Mesenteric fat pad (tissue), 1 donor: ENCODE measurements around the gene GGACT. TPM values are rescaled to one million over a fixed set of nuclear protein-coding genes. Genes with fewer than 3 reads are reported as not detected.
"Not testable (repeated sequence)": the region's sequence is repeated elsewhere in the genome, so short reads cannot be mapped to it uniquely, and the experiment has no call there.

Experiments used
- DNase-seq: peaks from one replicate; pipeline ENCODE4 v3.0.0-alpha.2; 2020; ENCODE audit warnings: low spot score
- total RNA-seq: library from RNA; stranded (reverse); fragmentation: NEBNext Ultra II Directional; extraction: Animal tissue kit (Norgen Biotek cat#: 25700); gene quantifications from one replicate; pipeline ENCODE4 v1.2.1, GENCODE V29; 2021
- donor health status: DM: yes; HTN: yes; CAD: no.

The GGACT gene
- total RNA-seq, 1 donor from 2014 or later = 3.9 TPM

GRCh38 chr13:100601716-100602115 is 13.1 kb upstream of the GGACT start:
- no peak for DNase-seq

GRCh38 chr13:100600915-100601314 is 12.3 kb upstream of the GGACT start:
- DNase-seq = no peak

GRCh38 chr13:100600461-100600860 is 11.9 kb upstream of the GGACT start:
- no peak for DNase-seq

DNA sequence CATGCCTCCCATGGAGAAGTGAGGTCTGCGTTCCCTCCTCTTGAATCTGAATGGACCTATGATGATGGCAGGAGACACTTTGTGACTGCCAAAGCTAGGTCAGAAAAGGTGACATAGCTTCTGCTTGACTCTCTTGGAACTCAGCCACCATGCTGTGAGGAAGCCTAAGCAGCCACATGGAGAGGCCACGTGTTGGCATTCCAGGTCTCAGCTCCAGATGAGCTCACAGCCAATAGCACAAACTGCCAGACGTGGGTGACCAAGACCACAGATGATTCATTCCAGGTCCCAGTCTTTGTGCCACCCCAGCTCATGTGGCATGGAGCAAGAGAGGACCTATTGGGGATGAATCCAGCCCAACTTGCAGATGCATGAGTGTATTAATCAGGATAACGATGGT is 8.7 kb upstream of the GGACT start:
- DNase-seq = no peak

DNA sequence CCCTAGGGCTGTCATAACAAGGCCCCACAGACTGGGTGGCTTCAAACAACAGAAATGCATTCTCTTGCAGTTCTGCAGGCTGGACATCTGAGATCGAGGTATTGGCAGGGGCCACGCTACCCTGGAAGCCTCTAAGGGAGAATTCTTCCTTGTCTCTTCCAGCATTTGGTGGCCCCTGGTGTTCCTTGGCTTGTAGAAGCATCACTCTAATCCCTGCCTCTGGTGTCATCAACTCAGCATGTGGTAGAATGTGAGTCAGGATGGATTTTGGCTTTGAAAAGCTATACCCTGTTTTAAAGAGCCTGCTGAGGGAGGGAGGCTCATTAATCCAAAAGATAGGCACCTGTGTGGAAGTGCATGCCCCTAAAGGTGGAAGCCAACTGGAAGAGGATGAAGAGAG is 7.9 kb upstream of the GGACT start:
- DNase-seq = no peak

DNA sequence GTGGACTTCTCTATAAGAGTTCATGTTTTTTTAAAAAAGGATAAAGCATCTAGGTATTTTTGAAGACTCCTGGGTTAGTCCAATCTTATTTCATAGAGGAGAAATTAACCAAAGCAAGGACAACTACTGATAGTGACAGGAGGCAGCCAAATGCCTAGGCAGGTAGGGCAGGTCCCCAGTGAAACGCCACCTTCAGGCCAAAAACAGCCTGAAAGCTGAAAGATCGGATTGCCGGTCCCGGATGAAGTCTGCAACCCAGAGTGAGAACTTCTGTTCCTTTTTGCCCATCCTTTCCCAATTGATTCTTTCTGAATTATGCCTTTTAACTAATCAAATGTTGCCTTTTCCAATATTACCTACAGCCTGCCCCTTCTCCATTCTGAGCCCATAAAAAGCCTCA is 6.1 kb upstream of the GGACT start:
- DNase-seq = no peak

DNA sequence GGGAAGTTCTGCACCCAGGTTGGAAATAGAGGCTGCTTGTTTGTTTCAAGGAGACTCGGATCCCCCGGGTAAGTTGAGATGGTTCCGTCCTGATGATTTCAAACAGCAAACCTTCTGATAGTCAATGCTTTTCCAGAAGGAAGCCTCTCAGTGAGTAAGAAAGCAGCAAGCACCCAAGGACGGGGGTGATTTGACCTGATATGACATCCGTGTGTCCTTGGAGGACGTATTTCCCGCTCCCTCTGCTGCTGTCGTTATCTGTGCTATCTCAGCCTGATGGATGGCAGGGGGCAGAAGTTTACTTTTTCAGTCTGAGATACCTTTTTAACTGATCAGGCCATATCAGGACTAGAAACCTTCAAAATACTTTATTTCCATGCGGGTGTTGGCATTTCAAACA is 5.7 kb upstream of the GGACT start:
- no peak for DNase-seq

DNA sequence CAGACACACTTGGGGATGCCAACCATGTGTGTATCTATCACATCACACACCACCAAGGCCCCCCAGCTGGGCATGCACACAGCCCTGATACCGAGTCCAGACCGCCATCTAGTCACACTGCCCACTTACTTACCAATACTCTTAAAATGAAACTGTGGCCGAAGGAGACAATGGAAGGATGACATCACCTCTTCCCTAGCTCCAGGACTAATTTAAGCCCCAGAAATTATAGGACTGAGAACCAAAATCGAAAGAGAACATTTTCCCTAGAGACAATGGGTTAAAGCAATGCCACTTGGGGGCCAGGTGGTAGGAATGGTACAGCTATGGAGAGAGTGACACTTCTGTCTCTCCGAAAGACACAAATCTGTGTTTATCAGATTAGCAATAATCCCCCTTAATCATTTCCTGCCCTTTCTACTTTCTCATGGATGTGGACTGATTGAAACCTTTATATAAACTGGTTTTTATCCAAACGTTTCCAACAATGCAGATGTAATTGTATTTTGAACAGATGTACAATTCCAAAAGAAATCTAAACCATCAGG is 663 bp upstream of the GGACT start:
- DNase-seq = no peak

DNA sequence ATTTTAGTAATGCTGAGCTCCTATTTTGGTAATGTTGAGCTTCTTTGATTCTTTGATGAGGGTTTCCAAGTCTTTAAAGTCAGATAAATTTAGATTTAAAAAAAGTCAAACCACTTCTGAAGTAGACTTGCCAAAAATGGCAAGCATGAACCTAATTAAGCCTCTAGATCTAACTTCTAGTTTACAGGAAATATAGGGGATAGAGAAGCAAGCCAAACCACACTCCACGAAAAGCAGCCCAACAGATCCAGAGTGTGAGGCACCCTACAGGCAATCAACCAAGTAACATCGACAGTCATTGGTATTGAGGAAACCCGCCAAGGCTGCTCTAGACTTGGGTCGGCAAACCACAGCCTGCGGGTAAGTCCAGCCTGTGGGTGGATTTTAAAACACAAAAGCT is 3.7 kb downstream of the GGACT start:
- no peak for DNase-seq

DNA sequence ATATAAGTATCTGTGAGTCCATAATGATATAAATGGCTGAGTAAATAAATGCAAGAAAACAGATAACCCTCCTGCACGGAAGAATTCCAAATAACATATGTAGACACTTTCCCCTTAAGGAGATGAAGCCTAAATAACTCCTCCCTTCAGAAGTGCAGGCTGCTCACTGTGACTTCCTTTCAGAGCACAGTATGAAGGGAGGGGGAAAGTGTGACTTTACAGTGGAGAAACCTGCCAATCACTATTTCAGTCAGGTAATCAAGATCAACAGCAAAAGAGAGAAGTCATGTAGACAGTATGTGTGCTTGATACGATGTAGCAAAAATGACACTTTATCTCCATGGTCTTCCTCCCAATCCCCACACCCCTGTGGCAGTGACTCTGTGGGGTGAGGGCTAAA is 7.1 kb downstream of the GGACT start:
- DNase-seq = no peak

GRCh38 chr13:100581030-100581429 is 7.6 kb downstream of the GGACT start:
- no peak for DNase-seq

GRCh38 chr13:100580045-100580444 is 8.5 kb downstream of the GGACT start:
- no peak for DNase-seq

DNA sequence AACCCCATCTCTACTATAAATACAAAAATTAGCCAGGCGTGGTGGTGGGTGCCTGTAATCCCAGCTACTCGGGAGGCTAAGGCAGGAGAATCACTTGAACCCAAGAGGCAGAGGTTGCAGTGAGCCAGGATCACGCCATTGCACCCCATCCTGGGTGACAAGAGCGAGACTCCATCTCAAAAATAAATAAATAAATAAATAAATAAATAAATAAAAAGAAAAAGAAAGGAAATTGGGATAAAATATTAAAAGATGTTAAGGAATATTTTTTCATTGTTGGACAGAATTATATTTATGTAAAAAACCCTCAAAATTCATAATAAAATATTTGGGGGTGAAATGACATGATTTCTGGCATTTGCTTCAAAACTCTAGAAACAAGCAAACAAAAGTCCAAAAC is 11.3 kb downstream of the GGACT start:
- not testable (repeated sequence) for DNase-seq

- DNase-seq = no peak
These were observed 15.5 kb downstream of the GGACT start for GRCh38 chr13:100573121-100573520.

- DNase-seq = no peak
These were observed 22.0 kb downstream of the GGACT start for GRCh38 chr13:100566543-100566942.

DNA sequence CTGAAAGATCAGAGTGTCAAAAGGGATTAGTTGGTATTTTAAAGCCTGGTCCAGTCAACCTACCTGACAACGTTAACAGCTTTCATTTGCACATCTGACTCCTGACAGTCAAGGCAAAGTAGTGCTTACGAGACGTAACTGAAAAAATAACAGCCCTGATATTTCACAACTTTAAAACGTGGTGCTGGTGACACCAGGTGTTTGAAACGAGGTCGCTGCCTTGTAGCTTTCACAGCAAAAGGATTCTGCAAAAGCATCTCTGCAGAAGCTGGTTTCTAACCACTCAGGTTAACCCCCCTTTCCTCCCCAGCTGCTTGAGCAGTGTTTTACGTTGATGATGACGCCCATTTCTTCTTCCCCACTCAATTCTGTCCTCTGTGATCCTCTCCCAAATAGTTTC is 23.3 kb downstream of the GGACT start:
- DNase-seq = no peak

DNA sequence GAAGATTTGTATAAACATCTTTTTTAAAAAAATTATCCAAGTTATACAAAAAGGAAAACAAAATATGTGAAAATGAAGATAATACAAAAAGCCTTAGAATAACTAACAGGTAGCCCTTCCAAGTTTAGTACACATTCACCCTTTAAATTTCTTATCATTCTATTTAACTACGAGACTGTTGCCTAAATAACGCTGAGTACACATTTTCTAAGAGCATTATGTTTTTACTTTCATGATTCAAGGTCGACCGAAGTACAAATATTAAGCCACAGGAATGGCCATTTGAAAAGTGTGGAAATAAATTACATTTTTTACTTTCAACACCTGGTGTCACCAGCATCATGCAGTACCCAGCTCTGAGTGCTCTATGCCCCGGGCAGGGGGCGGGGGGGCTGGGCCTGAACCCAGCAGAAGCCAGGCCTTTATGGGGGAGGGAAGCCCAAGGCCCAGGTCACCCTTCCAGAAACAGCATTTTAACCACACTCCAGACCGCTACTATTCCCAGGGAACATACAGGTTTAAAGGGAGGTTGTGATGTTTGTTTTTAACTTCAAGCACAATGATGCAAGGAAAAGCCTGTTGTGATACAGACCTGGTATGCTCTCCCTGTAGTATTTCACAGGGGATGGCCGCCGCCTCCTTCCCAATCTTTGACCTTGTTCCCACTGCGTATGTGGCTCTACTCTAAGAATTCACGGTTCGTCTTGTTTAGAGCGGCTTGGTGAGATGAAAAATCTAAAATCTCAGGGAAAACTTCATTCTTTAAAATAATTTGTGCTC is 24.0 kb downstream of the GGACT start:
- DNase-seq = no peak

DNA sequence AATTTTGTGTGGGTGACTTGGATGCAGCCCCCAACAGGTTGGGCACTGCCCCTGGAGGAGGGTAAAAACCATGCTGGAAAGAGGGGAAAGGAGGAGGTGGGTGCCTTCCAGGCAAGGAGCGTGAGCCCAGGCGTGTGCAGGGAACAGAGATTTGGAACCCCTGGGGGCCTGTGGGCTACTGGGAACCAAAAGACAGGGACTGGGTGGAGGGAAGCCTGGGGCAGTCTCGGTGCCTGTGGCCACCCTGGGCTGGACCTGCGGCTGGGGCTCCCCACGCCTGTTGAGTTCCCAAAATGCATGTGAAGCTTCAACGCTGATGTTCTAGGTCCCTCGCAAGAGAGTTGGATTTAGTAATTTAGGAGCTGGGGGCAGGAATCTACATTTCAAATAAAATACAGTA is 24.8 kb downstream of the GGACT start:
- DNase-seq = no peak

- DNase-seq = no peak
These were observed 26.9 kb downstream of the GGACT start for GRCh38 chr13:100561599-100562204.

DNA sequence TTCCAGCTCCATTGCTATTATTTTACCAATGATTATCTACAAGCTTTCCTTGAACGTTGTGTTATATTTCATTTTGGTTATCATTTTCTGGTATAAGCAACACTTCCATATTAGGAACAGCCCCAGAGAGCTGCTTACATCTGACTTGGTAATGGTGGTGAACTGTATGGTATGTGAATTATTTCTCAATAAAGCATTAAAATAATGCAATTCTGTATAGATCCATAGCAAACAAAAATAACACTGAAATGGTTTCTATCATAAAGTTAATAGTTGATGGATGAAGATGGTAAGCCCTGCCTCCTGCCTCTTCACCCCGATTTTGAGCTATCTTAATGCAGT is 27.5 kb downstream of the GGACT start:
- no peak for DNase-seq

GRCh38 chr13:100560498-100561157 is 28.0 kb downstream of the GGACT start:
- DNase-seq = no peak

DNA sequence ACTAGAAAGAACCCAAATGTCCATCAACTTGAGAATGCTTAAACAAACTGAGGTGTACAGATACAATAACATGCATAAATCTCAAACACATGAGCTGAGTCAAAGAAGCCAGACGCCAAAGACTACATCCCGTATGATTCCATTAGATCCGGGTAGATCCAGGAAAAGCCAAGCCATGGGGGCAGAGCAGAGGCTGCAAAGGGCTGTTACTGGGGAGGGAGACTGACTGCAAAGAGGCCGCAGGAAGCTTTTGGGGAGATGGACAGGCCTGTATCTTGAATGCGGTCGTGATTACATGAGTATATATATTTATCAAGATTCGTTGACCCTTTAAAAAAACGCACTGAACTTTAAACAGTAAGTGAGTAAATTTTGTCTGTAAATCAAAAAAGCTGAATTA is 28.7 kb downstream of the GGACT start:
- DNase-seq = no peak
